GM18873 (cell line): ENCODE results near the gene TDP1.
A peak's percentile ranks its signal among the peaks of the same experiment; 100 is the strongest.

ENCODE experiments used
- ATAC-seq: cut with Tn5 transposase; IDR thresholded peaks from one replicate; pipeline ENCODE4 v1.9.1; 2021; ENCODE audit warnings: mild to moderate bottlenecking, moderate library complexity, moderate number of reproducible peaks; ENCODE audit not compliant: unreplicated experiment, low FRiP score

Gene TDP1

GRCh38 chr14:90039253-90040010, 83.7 kb downstream of the TDP1 start:
- ATAC-seq: no peak

- ATAC-seq: no peak
Observed at GRCh38 chr14:90040411-90040810, 84.7 kb downstream of the TDP1 start.

- ATAC-seq: no peak
Observed at GRCh38 chr14:90042496-90043252, 86.9 kb downstream of the TDP1 start.

- ATAC-seq: no peak
Observed at GRCh38 chr14:90045616-90046015, 89.9 kb downstream of the TDP1 start.

- ATAC-seq: no peak
Observed at GRCh38 chr14:90049390-90049789, 93.7 kb downstream of the TDP1 start.

- no peak for ATAC-seq
Observed at GRCh38 chr14:90050271-90050670, 94.5 kb downstream of the TDP1 start.

- ATAC-seq: no peak
Observed at GRCh38 chr14:90053044-90053443, 97.3 kb downstream of the TDP1 start.

GRCh38 chr14:90054803-90055202, 99.1 kb downstream of the TDP1 start:
- ATAC-seq: no peak

GRCh38 chr14:90056826-90057225, 101.1 kb downstream of the TDP1 start:
- no peak for ATAC-seq

GRCh38 chr14:90058876-90059458, 103.2 kb downstream of the TDP1 start:
- no peak for ATAC-seq

GRCh38 chr14:90060312-90060964, 104.7 kb downstream of the TDP1 start:
- ATAC-seq: peak; percentile 42

GRCh38 chr14:90060965-90061684, 105.4 kb downstream of the TDP1 start:
- no peak for ATAC-seq

GRCh38 chr14:90061685-90062126, 106.0 kb downstream of the TDP1 start, which contains the start of gene KCNK13:
TSS of gene KCNK13 (plus strand) at chr14:90061994. CDS start at chr14:90062206, 212 bp downstream.
- ATAC-seq: no peak

- ATAC-seq: no peak
Observed at GRCh38 chr14:90062127-90062794, 106.5 kb downstream of the TDP1 start.

GRCh38 chr14:90062822-90063539, 107.3 kb downstream of the TDP1 start:
- no peak for ATAC-seq

GRCh38 chr14:90072350-90072749, 116.6 kb downstream of the TDP1 start:
- ATAC-seq: no peak

GRCh38 chr14:90079576-90079975, 123.8 kb downstream of the TDP1 start:
- ATAC-seq: no peak

- no peak for ATAC-seq
Observed at GRCh38 chr14:90087433-90087832, 131.7 kb downstream of the TDP1 start.

GRCh38 chr14:90088176-90088575, 132.4 kb downstream of the TDP1 start:
- no peak for ATAC-seq
